GM23338 (cell line): ENCODE data around the gene DAPK1. TPM values are rescaled to one million over a fixed set of nuclear protein-coding genes. Genes with fewer than 3 reads are reported as not detected.

Source experiments
- ATAC-seq: fragments of 200-7000 bp; cut with Tn5 transposase; 3 replicates; pipeline ENCODE4 v1.9.1; 2020
- DNase-seq: peaks from one replicate; pipeline ENCODE4 v3.0.0-alpha.2; 2015; ENCODE audit warnings: low spot score
- H2AFZ ChIP-seq: fragments of 200-600 bp; sonication (generic); 2 replicates; pipeline ENCODE4 v1.8.0; 2016; ENCODE audit warnings: antibody characterized with exemption, mild to moderate bottlenecking, moderate library complexity
- H3F3A ChIP-seq: fragments of 200-600 bp; sonication (generic); replicated peaks from 2 replicates; pipeline ENCODE4 v1.8.0; 2017; ENCODE audit warnings: antibody characterized with exemption, mixed run types, low read depth
- H3K27ac ChIP-seq: fragments of 200-600 bp; sonication (generic); 2 replicates; pipeline ENCODE4 v1.6.1; 2016; ENCODE audit warnings: low read depth
- H3K27me3 ChIP-seq: fragments of 200-600 bp; sonication (generic); 2 replicates; pipeline ENCODE4 v1.8.0; 2016; ENCODE audit warnings: mild to moderate bottlenecking, mixed run types, moderate library complexity; ENCODE audit not compliant: insufficient read depth
- H3K36me3 ChIP-seq: fragments of 200-600 bp; sonication (generic); 2 replicates; pipeline ENCODE4 v1.8.0; 2016; ENCODE audit warnings: mild to moderate bottlenecking; ENCODE audit not compliant: insufficient read depth
- H3K4me1 ChIP-seq: fragments of 200-600 bp; sonication (generic); 2 replicates; pipeline ENCODE4 v1.8.0; 2016; ENCODE audit warnings: mild to moderate bottlenecking, moderate library complexity; ENCODE audit not compliant: insufficient read depth
- H3K4me2 ChIP-seq: fragments of 200-600 bp; sonication (generic); 2 replicates; pipeline ENCODE4 v1.7.1; 2017; ENCODE audit warnings: mixed run types
- H3K4me3 ChIP-seq: fragments of 200-600 bp; sonication (generic); 2 replicates; pipeline ENCODE4 v1.6.1; 2016; ENCODE audit warnings: mixed run types
- H3K79me2 ChIP-seq: fragments of 200-600 bp; sonication (generic); replicated peaks from 2 replicates; pipeline ENCODE4 v1.8.0; 2017; ENCODE audit warnings: mild to moderate bottlenecking; ENCODE audit not compliant: insufficient read depth
- H3K9me2 ChIP-seq: fragments of 200-600 bp; sonication (generic); 2 replicates; pipeline ENCODE4 v1.8.0; 2017; ENCODE audit not compliant: insufficient read depth
- H4K20me1 ChIP-seq: fragments of 200-600 bp; sonication (generic); replicated peaks from 2 replicates; pipeline ENCODE4 v1.8.0; 2017; ENCODE audit warnings: mild to moderate bottlenecking; ENCODE audit not compliant: insufficient read depth
- H3K27ac Mint-ChIP-seq: 2 replicates; pipeline ENCODE4 v1.8.0; 2020; ENCODE audit warnings: inconsistent platforms, mild to moderate bottlenecking, moderate library complexity, mixed read lengths
- H3K27me3 Mint-ChIP-seq: 3 replicates; pipeline ENCODE4 v1.8.0; 2022; ENCODE audit warnings: low read depth, mild to moderate bottlenecking, moderate library complexity, mixed read lengths, inconsistent platforms; ENCODE audit not compliant: insufficient read depth, poor library complexity
- H3K36me3 Mint-ChIP-seq: 3 replicates; pipeline ENCODE4 v1.8.0; 2021; ENCODE audit warnings: low read depth, mild to moderate bottlenecking, inconsistent platforms, moderate library complexity, mixed read lengths
- H3K4me1 Mint-ChIP-seq: 3 replicates; pipeline ENCODE4 v1.8.0; 2020; ENCODE audit warnings: mild to moderate bottlenecking, inconsistent platforms, mixed read lengths
- H3K4me3 Mint-ChIP-seq: 3 replicates; pipeline ENCODE4 v1.8.0; 2021; ENCODE audit warnings: moderate library complexity, mild to moderate bottlenecking, inconsistent platforms, mixed read lengths
- H3K9me3 Mint-ChIP-seq: 3 replicates; pipeline ENCODE4 v1.8.0; 2020; ENCODE audit warnings: moderate library complexity, mild to moderate bottlenecking, inconsistent platforms, mixed read lengths
- CREB1 ChIP-seq: fragments of 250-450 bp; sonication (Bioruptor Pico); IDR thresholded peaks from 2 replicates; pipeline ENCODE4 v1.5.0; 2020; ENCODE audit warnings: low read depth, mild to moderate bottlenecking, moderate library complexity
- JUNB ChIP-seq: IDR thresholded peaks from one replicate; pipeline ENCODE4 v1.6.1; 2016; ENCODE audit warnings: antibody characterized with exemption; ENCODE audit not compliant: unreplicated experiment
- POLR2AphosphoS5 ChIP-seq: IDR thresholded peaks from 2 replicates; pipeline ENCODE4 v1.6.1; 2016; ENCODE audit warnings: antibody characterized with exemption, low read depth
- ZNF114 ChIP-seq: fragments of 250-450 bp; sonication (Bioruptor Pico); IDR thresholded peaks from 2 replicates; pipeline ENCODE4 v1.5.0; 2020; ENCODE audit warnings: mild to moderate bottlenecking, moderate library complexity
- ZNF331 ChIP-seq: fragments of 250-450 bp; sonication (Bioruptor Pico); IDR thresholded peaks from 2 replicates; pipeline ENCODE4 v1.5.0; 2020; ENCODE audit warnings: low read depth, mild to moderate bottlenecking, moderate library complexity
- polyA plus RNA-seq: library from polyadenylated mRNA; unstranded; fragments of >200 nt; fragmentation: Nextera tagmentation; extraction: Ambion mirVana; gene quantifications from 2 replicates; pipeline ENCODE4 v1.2.1, GENCODE V29; 2016
- total RNA-seq: library from RNA; depleted of rRNA; stranded (reverse); fragments of >200 nt; shearing (Covaris generic); gene quantifications from 2 replicates; pipeline ENCODE4 v1.2.3, GENCODE V29; 2014
- TF ChIP-seq, protein P1 (sequence below): fragments of 250-450 bp; sonication (Bioruptor Pico); IDR thresholded peaks from 2 replicates; pipeline ENCODE4 v1.5.0; 2020; ENCODE audit warnings: mild to moderate bottlenecking, moderate library complexity
- TF ChIP-seq, protein P2 (sequence below): IDR thresholded peaks from one replicate; pipeline ENCODE4 v1.6.1; 2018; ENCODE audit warnings: antibody characterized with exemption; ENCODE audit not compliant: unreplicated experiment

Gene DAPK1
- total and polyA plus RNA-seq, 2 experiments from 2014 or later = 37.0 to 134 TPM

DNA sequence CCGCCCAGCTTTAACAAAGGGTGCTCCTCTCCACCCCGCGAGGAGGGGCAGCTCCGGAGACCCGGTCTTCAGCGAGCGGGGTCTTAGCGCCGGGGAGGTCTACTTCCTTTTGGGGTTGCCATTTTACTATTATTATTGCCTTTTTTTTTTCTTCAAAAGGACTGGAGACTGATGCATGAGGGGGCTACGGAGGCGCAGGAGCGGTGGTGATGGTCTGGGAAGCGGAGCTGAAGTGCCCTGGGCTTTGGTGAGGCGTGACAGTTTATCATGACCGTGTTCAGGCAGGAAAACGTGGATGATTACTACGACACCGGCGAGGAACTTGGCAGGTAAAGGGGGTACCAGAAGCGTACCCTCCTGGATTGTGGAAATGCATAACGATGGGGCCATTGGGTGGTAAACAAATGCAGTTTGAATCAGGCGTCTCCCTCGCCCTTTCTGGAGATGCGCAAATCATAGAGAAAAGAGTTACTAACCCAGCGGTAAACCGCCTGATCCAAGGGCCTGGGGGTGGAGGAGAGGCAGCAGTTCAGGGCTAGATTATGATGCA, 1.2 kb downstream of the DAPK1 start (continued):
- TF ChIP-seq, protein P1, sequence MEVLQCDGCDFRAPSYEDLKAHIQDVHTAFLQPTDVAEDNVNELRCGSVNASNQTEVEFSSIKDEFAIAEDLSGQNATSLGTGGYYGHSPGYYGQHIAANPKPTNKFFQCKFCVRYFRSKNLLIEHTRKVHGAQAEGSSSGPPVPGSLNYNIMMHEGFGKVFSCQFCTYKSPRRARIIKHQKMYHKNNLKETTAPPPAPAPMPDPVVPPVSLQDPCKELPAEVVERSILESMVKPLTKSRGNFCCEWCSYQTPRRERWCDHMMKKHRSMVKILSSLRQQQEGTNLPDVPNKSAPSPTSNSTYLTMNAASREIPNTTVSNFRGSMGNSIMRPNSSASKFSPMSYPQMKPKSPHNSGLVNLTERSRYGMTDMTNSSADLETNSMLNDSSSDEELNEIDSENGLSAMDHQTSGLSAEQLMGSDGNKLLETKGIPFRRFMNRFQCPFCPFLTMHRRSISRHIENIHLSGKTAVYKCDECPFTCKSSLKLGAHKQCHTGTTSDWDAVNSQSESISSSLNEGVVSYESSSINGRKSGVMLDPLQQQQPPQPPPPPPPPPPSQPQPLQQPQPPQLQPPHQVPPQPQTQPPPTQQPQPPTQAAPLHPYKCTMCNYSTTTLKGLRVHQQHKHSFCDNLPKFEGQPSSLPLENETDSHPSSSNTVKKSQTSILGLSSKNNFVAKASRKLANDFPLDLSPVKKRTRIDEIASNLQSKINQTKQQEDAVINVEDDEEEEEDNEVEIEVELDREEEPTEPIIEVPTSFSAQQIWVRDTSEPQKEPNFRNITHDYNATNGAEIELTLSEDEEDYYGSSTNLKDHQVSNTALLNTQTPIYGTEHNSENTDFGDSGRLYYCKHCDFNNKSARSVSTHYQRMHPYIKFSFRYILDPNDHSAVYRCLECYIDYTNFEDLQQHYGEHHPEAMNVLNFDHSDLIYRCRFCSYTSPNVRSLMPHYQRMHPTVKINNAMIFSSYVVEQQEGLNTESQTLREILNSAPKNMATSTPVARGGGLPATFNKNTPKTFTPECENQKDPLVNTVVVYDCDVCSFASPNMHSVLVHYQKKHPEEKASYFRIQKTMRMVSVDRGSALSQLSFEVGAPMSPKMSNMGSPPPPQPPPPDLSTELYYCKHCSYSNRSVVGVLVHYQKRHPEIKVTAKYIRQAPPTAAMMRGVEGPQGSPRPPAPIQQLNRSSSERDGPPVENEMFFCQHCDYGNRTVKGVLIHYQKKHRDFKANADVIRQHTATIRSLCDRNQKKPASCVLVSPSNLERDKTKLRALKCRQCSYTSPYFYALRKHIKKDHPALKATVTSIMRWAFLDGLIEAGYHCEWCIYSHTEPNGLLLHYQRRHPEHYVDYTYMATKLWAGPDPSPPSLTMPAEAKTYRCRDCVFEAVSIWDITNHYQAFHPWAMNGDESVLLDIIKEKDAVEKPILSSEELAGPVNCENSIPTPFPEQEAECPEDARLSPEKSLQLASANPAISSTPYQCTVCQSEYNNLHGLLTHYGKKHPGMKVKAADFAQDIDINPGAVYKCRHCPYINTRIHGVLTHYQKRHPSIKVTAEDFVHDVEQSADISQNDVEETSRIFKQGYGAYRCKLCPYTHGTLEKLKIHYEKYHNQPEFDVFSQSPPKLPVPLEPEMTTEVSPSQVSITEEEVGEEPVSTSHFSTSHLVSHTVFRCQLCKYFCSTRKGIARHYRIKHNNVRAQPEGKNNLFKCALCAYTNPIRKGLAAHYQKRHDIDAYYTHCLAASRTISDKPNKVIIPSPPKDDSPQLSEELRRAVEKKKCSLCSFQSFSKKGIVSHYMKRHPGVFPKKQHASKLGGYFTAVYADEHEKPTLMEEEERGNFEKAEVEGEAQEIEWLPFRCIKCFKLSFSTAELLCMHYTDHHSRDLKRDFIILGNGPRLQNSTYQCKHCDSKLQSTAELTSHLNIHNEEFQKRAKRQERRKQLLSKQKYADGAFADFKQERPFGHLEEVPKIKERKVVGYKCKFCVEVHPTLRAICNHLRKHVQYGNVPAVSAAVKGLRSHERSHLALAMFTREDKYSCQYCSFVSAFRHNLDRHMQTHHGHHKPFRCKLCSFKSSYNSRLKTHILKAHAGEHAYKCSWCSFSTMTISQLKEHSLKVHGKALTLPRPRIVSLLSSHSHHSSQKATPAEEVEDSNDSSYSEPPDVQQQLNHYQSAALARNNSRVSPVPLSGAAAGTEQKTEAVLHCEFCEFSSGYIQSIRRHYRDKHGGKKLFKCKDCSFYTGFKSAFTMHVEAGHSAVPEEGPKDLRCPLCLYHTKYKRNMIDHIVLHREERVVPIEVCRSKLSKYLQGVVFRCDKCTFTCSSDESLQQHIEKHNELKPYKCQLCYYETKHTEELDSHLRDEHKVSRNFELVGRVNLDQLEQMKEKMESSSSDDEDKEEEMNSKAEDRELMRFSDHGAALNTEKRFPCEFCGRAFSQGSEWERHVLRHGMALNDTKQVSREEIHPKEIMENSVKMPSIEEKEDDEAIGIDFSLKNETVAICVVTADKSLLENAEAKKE (CRISPR knock-in tag) = no peak
- TF ChIP-seq JUNB (no peak), ZNF114 (CRISPR knock-in tag) (no peak), ZNF331 (CRISPR knock-in tag) (no peak), CREB1 (no peak)

DNA sequence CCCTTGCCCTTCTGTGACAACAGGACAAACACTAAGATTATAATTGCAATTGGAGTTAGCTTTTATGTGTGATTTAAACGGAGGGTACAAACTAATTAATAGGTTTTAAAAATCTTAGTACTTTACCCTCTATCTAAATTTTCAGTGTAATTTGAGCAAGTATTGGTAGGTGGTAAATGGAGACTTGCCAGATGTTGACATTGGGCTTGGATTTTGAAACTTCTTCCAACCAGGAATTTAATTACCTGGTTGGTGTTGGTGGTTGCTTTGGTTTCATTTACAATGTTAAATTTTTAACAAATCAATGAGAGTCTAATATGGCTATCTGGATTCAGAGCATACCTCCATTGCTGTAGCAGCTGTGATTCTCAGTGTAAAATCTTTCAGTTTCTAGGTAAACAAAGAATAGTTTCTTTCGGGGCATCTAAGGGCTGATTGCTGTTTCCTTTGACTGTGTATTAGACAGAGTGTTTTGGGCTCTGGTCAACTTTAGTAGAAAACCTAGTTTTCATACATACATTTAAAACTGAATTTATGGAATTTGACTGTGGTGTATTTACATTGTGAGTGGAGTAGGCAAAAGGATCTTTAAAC, 1.9 kb downstream of the DAPK1 start:
- no peaks in the 10 kb centered on the region for H3K9me2 ChIP-seq
- DNase-seq (no peak), ATAC-seq (no peak)
- H3K36me3 ChIP-seq = no peaks in the 10 kb centered on the region
- Mint-ChIP-seq H3K27me3 (peaks cover 3% of the 10 kb centered on the region), H3K4me1 (peaks cover 43% of the 10 kb centered on the region), H3K27ac (peak overlapping the region; percentile 57; the same call in 1 of the 2 replicates), H3K4me3 (peak overlapping the region; percentile 96), H3K9me3 (no peaks in the 10 kb centered on the region; the same call in 2 of the 3 replicates), H3K36me3 (peaks cover 37% of the 10 kb centered on the region)
- TF ChIP-seq POLR2AphosphoS5 = no peak
- TF ChIP-seq, protein P2, sequence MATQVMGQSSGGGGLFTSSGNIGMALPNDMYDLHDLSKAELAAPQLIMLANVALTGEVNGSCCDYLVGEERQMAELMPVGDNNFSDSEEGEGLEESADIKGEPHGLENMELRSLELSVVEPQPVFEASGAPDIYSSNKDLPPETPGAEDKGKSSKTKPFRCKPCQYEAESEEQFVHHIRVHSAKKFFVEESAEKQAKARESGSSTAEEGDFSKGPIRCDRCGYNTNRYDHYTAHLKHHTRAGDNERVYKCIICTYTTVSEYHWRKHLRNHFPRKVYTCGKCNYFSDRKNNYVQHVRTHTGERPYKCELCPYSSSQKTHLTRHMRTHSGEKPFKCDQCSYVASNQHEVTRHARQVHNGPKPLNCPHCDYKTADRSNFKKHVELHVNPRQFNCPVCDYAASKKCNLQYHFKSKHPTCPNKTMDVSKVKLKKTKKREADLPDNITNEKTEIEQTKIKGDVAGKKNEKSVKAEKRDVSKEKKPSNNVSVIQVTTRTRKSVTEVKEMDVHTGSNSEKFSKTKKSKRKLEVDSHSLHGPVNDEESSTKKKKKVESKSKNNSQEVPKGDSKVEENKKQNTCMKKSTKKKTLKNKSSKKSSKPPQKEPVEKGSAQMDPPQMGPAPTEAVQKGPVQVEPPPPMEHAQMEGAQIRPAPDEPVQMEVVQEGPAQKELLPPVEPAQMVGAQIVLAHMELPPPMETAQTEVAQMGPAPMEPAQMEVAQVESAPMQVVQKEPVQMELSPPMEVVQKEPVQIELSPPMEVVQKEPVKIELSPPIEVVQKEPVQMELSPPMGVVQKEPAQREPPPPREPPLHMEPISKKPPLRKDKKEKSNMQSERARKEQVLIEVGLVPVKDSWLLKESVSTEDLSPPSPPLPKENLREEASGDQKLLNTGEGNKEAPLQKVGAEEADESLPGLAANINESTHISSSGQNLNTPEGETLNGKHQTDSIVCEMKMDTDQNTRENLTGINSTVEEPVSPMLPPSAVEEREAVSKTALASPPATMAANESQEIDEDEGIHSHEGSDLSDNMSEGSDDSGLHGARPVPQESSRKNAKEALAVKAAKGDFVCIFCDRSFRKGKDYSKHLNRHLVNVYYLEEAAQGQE = no peak
- H3K4me3 ChIP-seq = peak overlapping the region; percentile 91
- peaks cover 12% of the 10 kb centered on the region; the same call in 1 of the 2 replicates for H3K27me3 ChIP-seq
- H4K20me1 ChIP-seq = peaks cover 22% of the 10 kb centered on the region
- H3K27ac ChIP-seq = no peak overlapping the region
- no peak overlapping the region for H2AFZ ChIP-seq
- H3F3A ChIP-seq = 0 out of 2 replicates have a peak, but pooled peaks cover 3% of the 10 kb centered on the region
- peaks cover 79% of the 10 kb centered on the region for H3K79me2 ChIP-seq
- peak overlapping the region; percentile 91 for H3K4me2 ChIP-seq
- H3K4me1 ChIP-seq = peaks cover 34% of the 10 kb centered on the region
